C1 segment of cervical spinal cord (tissue), 14 donors: ENCODE data around the gene RREB1.

ENCODE experiments used
- DNase-seq, 14 donors: peaks; one replicate each; lab custom pipeline; 2025; lab: John Stamatoyannopoulos, UW

The RREB1 gene

GRCh38 chr6:7124636-7125035 is 16.9 kb downstream of the RREB1 start:
- DNase-seq = no peak

DNA sequence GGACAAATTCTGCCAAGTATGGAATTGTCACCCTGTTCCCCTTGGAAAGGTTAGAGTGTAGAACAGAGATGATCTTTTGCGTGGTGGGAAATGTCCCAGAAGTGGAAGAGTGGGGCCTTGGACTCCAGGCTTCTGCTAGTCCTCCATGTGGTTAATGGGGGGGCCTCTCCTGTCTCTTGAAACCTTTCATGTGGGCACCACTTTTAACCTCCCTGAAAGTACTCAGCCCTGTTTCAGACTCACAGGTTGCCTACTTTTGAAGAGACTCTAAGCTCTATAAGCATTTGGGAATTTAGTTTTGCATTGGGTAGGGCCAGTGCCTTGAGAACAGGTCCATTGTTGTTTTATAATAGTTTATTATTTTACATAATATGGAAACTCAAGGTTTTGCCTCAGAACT is 17.5 kb downstream of the RREB1 start:
- no peak for DNase-seq

DNA sequence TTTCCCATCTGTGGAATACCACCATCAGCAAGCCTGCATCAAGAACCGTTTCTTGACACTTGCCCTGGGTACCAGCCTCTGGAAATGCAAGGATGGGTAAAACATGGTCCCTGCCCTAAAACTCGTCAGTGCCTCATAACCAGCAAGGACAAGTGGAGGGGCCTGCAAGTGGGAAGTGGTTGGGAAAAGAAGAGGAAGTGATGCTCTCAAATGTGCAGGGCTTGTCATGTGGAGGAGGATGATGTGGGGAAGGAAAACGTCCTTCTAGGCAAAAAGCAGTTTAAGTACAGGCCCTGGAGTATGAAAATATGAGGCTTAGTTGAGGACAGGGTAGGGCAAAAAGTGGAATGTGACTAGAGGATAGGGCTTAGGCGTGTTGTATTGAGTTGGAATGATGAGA is 19.0 kb downstream of the RREB1 start:
- peak in 1 of 14 donors; percentile 17 for DNase-seq

- no peak for DNase-seq
These were observed 19.9 kb downstream of the RREB1 start for GRCh38 chr6:7127680-7128079.

- DNase-seq = no peak
These were observed 21.6 kb downstream of the RREB1 start for GRCh38 chr6:7129360-7129759.

GRCh38 chr6:7129784-7130569 is 22.2 kb downstream of the RREB1 start:
- DNase-seq = peak in 1 of 14 donors; percentile 76

GRCh38 chr6:7131390-7131789 is 23.6 kb downstream of the RREB1 start:
- no peak for DNase-seq

DNA sequence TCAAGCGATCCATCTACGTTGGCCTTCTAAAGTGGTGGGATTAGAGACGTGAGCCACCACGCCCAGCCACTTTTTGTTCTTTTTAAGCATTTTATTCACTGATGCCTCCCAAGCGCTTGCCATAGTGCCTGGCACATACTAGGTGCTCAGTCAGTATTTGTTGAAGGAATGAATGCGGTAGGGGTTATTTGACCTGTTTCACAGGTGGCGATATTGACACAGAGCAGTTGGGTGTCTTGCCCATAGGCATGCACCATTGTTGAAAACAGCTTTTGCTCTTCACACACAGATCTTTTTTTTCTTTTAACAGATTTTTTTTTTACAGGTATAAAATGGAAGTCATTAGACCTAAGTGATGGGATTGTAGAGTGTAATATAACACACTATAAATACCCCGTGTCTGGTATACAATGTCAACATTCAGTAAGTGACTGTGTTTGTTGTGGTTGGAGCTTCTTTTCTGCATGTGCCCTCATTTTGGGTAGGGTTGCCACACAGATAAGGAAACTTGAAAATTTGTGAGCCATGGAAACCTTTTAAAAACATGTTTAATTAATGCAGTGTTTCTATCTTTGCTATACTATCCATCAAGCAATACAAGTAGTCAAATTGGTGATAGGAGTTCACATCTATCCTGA is 24.8 kb downstream of the RREB1 start:
- no peak for DNase-seq

DNA sequence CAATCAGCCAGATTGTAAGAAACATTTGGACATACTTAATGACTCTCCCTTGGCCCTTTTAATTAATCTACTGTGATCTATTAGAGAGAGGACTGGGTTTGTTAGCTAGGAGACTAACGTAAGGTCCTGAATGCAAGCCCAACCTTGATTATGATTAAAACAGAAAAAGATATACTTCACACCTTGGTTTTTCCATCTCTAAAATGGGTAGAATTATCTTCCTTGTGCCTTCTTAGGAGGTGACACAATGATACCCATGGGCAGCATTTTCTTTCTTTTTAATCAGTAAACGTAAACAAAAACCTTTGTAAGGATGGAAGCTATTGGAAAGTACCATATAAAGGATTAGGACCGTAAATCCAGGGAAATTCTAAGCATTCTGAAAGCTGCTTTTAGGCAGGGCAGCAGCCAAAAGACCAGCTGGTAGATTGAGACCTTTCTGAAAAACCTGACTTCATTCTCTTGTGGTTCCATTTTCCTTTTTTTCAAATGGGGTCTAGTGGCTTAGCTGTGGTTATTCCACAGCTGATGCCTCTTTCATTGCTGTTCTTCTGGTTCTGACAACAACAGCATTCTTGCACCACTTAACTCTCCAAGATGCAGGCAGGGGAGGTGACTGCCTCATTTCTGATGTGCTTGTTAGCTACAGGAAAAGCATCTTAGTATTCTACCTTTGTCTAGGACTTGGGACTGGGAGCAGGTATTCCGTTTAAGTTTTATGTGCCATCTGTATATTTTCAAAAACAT is 27.4 kb downstream of the RREB1 start:
- no peak for DNase-seq

DNA sequence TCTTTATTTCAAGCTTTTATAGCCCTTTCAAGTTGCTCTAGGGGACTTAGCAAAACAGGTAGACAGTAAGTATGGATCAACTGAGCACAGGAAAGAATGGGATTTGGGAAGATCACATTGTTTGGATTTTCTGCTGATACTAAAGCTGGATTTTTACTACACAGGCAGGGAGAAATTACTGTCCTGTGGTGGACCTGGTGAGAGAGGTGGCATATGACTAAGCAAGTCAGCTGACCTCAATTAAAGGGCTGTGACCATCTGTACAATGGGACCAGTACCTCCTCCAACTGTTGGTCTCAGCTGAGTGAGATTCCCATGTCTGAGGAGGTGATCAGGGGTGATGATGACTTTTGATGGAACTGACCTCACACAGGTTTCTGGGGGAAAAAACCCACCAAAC is 28.0 kb downstream of the RREB1 start:
- no peak for DNase-seq

GRCh38 chr6:7136859-7137334 is 29.1 kb downstream of the RREB1 start:
- no peak for DNase-seq

DNA sequence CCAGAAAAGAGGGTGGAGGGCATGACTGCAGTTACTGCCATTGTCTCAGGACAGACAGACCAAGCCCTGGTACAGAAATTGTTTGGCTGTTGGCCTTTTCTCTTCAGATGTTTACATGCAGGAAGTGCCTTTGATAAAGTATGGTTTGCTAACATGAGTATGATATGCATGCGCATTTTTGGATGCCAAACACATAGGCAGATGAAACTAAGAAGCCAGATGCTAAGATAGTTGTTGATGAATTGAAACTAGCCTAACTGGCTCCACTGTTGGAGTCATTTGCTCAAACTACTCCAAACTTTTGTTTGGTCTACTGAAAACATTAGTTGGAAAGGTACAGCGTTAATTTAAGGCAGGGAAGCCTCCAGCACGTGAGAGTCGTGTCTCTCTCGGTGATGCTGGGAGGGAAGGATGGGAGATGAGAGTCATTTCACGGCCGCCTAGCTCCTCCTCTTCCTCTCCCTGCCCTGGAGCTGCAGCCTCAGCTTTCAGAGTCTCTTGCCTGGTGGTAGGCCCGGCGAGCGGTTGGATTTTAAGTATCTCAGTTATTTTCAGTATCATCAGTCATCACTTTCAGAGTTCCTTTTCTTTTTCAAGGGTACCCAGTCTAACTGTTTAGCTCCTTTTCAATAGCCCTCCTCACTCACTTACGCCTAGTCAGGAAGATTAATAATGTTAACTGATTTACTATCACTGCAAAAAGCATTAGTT is 29.7 kb downstream of the RREB1 start:
- DNase-seq = peak in 2 of 14 donors; percentile 20 to 31

DNA sequence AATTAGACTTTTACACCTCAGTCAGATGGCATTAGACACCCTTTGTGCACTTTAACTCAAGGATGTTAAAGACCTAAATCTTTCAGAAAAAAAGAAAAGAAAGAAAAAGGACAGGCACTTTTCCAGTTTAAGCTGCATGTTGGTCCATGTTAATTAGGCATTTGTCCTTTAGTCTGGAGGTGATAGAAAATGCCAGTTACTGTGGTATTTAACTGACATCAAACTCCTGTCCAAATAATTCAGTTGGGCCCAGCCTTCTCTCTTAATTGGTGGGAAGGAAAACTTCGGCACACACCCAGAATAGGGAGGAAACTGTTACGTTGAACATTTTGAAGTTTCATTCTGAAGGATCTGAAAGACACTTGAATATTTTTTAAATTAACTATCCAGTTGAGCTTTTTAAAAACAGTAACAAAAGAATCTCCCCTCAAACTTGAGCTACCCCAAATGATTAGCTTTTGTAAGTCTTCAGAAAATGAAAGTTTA is 30.3 kb downstream of the RREB1 start:
- DNase-seq = no peak

DNA sequence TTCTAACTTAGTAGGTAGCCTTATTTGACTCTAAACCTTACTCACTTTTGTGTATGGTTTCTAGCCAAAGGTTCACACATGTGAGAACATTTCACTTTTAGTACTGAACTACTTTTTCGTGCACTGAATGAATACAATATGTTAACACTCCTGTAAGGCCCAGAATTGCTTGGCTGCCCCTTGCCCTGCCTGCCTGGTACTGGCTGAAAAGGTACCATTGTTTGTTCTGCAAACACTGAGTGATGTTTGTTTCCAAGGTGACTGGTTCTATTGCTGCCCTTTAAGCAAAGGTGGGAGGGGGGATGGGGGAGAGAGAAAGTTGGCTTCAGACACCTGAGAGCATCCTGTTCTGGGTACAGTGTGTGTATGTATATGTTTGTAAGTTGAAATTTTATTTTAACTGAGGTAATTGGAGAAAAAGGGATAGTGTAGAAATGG is 31.2 kb downstream of the RREB1 start:
- no peak for DNase-seq

- no peak for DNase-seq
These were observed 32.2 kb downstream of the RREB1 start for GRCh38 chr6:7139835-7140470.

- DNase-seq = peak; percentile 33 to 91 (median 82)
These were observed 33.0 kb downstream of the RREB1 start for GRCh38 chr6:7140631-7141378.

GRCh38 chr6:7142228-7142801 is 34.6 kb downstream of the RREB1 start:
- no peak for DNase-seq

DNA sequence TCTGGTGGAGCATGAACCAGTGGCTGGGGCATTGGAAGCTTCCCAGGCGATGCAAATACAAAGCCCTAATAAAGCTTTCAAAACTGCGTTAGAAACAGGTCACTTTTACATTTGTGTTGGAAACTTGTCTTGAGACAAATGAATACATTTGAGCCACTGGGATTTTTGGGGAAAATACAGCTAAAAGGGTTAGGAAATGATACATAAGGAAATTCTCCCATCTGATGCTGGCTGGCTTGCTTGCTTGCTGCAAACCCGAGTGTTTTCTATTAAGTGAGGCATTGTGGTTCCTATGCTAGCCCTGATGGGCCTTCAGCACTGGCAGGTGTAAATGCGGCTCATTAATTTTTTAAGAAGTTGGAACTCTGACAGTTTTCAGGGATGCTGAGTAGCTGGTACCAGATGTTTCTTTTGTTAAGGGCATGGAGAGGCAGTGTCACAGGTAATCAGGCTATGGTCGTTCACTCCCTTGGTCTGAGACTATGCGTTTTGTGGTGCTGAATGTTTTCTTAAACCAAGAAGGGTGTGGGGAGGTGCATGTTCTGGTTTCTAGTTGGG is 35.2 kb downstream of the RREB1 start:
- DNase-seq = no peak

DNA sequence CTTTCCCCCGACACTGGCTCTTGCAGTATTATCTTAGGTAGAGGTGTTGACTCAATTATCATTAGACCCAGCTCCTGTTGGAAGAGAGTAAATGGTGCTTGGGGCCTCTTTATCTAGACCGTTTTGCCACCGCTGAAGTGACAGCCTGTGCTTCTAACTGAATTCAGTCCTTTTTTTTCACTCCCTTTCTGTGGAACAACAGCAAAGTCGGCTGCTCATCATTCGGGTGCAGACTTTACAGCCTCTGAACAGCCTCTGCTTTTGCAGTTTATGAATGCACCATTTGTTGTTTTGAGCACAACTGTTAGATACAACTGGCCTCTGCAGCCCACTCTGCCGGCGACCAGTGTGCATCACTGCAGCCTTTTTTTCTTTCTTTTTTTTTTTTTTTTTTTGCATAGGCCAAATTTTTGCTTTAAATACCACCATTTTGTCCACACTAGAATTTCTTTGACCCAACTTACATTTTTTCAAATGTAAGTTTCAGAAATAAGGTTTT is 35.8 kb downstream of the RREB1 start:
- peak in 9 of 14 donors; percentile 14 to 70 (median 50) for DNase-seq
